ENCODE measurements around the gene JAKMIP2.

Gene JAKMIP2

DNA sequence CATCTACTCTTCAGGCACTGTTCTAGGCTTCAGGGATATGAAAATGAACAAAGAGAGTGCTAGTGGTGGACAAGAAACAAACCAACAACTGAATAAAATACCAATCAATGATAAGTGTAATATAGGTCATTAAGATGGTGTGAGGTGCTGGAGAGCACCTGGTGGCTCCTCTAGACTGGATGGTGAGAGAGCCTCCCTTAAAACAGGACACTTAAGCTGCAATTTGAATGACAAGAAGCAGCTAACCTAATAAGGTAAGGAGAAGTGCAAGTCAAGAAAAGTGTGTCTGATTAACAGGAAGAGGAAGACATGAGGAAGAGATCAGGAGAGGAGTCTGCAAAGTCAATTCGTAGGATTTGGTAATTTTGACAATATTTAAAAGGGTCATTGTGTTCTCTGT is 23.1 kb downstream of the JAKMIP2 start:
- TF ChIP-seq, protein P1, sequence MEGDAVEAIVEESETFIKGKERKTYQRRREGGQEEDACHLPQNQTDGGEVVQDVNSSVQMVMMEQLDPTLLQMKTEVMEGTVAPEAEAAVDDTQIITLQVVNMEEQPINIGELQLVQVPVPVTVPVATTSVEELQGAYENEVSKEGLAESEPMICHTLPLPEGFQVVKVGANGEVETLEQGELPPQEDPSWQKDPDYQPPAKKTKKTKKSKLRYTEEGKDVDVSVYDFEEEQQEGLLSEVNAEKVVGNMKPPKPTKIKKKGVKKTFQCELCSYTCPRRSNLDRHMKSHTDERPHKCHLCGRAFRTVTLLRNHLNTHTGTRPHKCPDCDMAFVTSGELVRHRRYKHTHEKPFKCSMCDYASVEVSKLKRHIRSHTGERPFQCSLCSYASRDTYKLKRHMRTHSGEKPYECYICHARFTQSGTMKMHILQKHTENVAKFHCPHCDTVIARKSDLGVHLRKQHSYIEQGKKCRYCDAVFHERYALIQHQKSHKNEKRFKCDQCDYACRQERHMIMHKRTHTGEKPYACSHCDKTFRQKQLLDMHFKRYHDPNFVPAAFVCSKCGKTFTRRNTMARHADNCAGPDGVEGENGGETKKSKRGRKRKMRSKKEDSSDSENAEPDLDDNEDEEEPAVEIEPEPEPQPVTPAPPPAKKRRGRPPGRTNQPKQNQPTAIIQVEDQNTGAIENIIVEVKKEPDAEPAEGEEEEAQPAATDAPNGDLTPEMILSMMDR (IDR thresholded peaks at IDR 0.05), result no peak
- H3K4me1 ChIP-seq (ENCODE audit: control insufficient read depth in 1 of 2, insufficient read depth in 1 of 2, low read depth in 1 of 2, low read length in 1 of 2), result no peaks in the 10 kb centered on the region
- H3K27me3 ChIP-seq, result no peaks in the 10 kb centered on the region
- no peak overlapping the region for H3K27ac ChIP-seq
- H3K4me3 ChIP-seq (ENCODE audit: low read depth in 1 of 2, low read length in 1 of 2), result no peak overlapping the region
- H3K9me3 ChIP-seq, result no peaks in the 10 kb centered on the region
- no peaks in the 10 kb centered on the region for H3K36me3 ChIP-seq

DNA sequence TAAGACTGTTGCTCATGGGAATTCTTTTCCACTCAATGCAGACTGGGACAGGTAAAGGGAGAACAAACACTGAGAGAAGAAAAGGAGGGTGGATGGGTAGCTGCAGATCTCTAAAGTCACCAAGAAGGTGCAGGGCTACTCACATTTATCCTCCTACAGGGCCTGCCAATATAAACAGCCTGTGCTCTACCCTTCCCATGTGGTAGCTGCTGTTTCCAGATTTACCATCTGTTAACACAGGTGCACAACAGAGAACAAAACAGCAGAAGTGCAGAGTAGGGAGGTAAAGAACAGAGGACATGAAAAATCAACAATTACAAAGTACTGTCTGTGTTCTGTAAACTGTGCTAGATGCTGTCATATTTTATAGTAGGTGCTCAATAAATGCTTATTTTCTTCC is 26.0 kb downstream of the JAKMIP2 start:
- Histone ChIP-seq H3K27me3 (no peaks in the 10 kb centered on the region), H3K9me3 (no peaks in the 10 kb centered on the region)
- TF ChIP-seq, protein P1 (IDR thresholded peaks at IDR 0.05), result no peak

DNA sequence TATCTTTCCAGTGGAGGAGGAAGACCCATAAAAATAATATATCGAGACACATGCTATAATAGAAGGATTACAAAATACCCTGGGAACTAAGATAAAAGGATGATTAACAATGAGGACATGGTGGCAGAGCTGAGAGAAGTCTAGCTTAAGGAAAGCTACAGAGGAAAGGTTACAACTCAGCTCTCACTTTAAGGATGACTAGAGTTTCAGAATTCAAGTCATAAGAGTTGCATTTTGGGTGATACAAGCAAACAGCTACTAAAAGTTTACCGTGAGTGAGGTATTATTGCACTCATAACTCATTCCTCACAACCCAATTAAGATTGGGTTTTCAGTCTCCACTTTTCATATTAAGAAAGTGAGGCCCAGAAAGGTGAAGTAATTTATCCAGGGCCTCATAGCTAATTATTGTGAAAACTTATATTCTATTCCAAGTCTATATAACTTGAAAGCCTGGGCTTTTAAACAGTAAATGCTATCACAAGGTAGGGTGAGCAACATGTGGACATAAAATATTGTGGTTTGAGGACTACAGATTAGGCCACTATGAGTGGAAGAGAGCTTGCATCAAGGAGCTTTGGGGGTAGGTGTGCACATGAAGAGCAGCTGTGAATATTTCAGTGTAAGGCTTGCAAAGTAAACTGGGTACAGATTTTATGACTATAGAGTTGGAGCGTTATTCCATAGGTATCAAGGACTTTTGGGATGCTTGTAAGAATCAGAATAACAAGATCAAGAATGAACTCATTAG is 28.0 kb downstream of the JAKMIP2 start:
- no peak overlapping the region for H3K27ac ChIP-seq
- no peak overlapping the region for H3K4me3 ChIP-seq (ENCODE audit: low read depth in 1 of 2, low read length in 1 of 2)
- no peaks in the 10 kb centered on the region for H3K4me1 ChIP-seq (ENCODE audit: control insufficient read depth in 1 of 2, insufficient read depth in 1 of 2, low read depth in 1 of 2, low read length in 1 of 2)
- no peaks in the 10 kb centered on the region for H3K36me3 ChIP-seq
- TF ChIP-seq, protein P1 (IDR thresholded peaks at IDR 0.05), result no peak
- no peaks in the 10 kb centered on the region for H3K27me3 ChIP-seq
- no peaks in the 10 kb centered on the region for H3K9me3 ChIP-seq

More for the DNA sequence above, 26.0 kb downstream of the JAKMIP2 start:
- Histone ChIP-seq H3K4me1 (ENCODE audit: control insufficient read depth in 1 of 2, insufficient read depth in 1 of 2, low read depth in 1 of 2, low read length in 1 of 2) (no peaks in the 10 kb centered on the region), H3K4me3 (ENCODE audit: low read depth in 1 of 2, low read length in 1 of 2) (no peak overlapping the region), H3K27ac (no peak overlapping the region), H3K36me3 (no peaks in the 10 kb centered on the region)

DNA sequence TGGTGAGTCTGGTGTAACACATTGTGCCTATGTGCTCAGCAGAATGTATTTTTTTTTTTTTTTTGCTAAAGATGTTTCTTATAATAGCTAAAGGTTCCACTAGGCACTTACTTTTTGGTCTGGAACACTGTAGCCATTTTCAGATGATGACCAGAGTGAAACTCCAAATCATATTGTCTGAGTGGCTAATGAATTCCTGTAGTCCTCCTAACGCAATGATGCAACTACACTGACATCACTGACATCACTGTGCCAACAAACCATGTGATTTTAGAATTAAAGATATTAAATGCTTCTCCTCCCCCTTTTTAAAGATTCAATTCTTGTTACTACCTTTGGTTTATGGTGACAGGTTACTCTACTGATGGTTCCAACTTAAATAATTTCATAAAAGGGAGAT is 28.8 kb downstream of the JAKMIP2 start:
- Histone ChIP-seq H3K9me3 (no peaks in the 10 kb centered on the region), H3K4me3 (ENCODE audit: low read depth in 1 of 2, low read length in 1 of 2) (no peak overlapping the region), H3K4me1 (ENCODE audit: control insufficient read depth in 1 of 2, insufficient read depth in 1 of 2, low read depth in 1 of 2, low read length in 1 of 2) (no peaks in the 10 kb centered on the region), H3K27ac (no peak overlapping the region), H3K27me3 (no peaks in the 10 kb centered on the region), H3K36me3 (no peaks in the 10 kb centered on the region)
- TF ChIP-seq, protein P1 (IDR thresholded peaks at IDR 0.05), result no peak

DNA sequence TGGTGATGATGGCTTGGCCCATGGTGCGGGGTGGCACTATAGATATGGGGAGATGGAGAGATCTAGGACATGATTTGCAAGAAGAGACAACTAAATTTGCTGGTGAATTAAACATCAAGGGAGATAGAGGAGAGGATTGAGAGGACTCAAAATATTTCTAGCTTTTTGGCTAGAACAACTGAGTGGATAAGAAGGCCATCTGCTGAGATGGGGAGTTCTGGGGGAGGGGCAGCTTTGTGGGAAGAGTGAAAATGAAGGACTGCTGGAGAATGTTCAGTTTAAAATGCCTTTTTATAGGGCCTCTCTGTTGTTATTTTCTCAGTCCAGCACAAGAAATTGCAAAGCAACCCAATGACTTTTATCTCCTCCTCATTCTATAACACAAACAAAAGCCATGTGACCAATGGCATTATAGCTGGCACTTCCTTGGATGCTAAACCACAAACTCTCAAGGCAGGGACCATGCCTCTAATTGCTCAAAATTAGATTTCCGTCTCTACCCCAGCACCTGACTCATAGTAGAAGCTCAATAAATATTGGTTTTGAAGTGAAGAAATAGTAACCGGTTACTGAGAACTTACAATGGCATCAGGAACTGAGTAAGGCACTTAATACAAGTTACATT is 29.8 kb downstream of the JAKMIP2 start:
- TF ChIP-seq, protein P1 (IDR thresholded peaks at IDR 0.05), result no peak
- H3K4me1 ChIP-seq (ENCODE audit: control insufficient read depth in 1 of 2, insufficient read depth in 1 of 2, low read depth in 1 of 2, low read length in 1 of 2), result no peaks in the 10 kb centered on the region
- no peak overlapping the region for H3K27ac ChIP-seq
- H3K9me3 ChIP-seq, result no peaks in the 10 kb centered on the region
- H3K27me3 ChIP-seq, result no peaks in the 10 kb centered on the region
- H3K36me3 ChIP-seq, result no peaks in the 10 kb centered on the region
- no peak overlapping the region for H3K4me3 ChIP-seq (ENCODE audit: low read depth in 1 of 2, low read length in 1 of 2)

Measured in neutrophil (primary cell).